Glutamatergic neuron (in vitro differentiated cells): ENCODE data around the gene PHC1. TPM values are rescaled to one million over a fixed set of nuclear protein-coding genes. Genes with fewer than 3 reads are reported as not detected.

Experiments used
- DNase-seq: peaks from one replicate; pipeline ENCODE4 v3.0.0; 2022
- H3K27ac Mint-ChIP-seq: one replicate; pipeline ENCODE4 v1.8.0; 2020; ENCODE audit warnings: mild to moderate bottlenecking, mixed read lengths, inconsistent platforms; ENCODE audit not compliant: unreplicated experiment
- H3K27me3 Mint-ChIP-seq: one replicate; pipeline ENCODE4 v1.8.0; 2020; ENCODE audit warnings: mild to moderate bottlenecking, moderate library complexity, mixed read lengths, inconsistent platforms; ENCODE audit not compliant: unreplicated experiment
- H3K36me3 Mint-ChIP-seq: one replicate; pipeline ENCODE4 v1.8.0; 2020; ENCODE audit warnings: mild to moderate bottlenecking, mixed read lengths, inconsistent platforms; ENCODE audit not compliant: unreplicated experiment
- H3K4me1 Mint-ChIP-seq: one replicate; pipeline ENCODE4 v1.8.0; 2020; ENCODE audit warnings: mild to moderate bottlenecking, low read depth, mixed read lengths, inconsistent platforms; ENCODE audit not compliant: unreplicated experiment
- H3K4me3 Mint-ChIP-seq: one replicate; pipeline ENCODE4 v1.8.0; 2020; ENCODE audit warnings: mild to moderate bottlenecking, mixed read lengths, inconsistent platforms; ENCODE audit not compliant: unreplicated experiment
- H3K9me3 Mint-ChIP-seq: one replicate; pipeline ENCODE4 v1.8.0; 2020; ENCODE audit warnings: mild to moderate bottlenecking, moderate library complexity, mixed read lengths, inconsistent platforms; ENCODE audit not compliant: unreplicated experiment
- CTCF ChIP-seq: fragments of 200-600 bp; sonication (generic); IDR thresholded peaks from one replicate; pipeline ENCODE4 v1.5.0; 2021; ENCODE audit not compliant: partially characterized antibody, unreplicated experiment
- total RNA-seq: library from RNA; stranded (reverse); fragmentation: NEBNext Ultra II Directional; extraction: Animal tissue kit (Norgen Biotek cat#: 25700); gene quantifications from one replicate; pipeline ENCODE4 v1.2.1, GENCODE V29; 2021; ENCODE audit not compliant: unreplicated experiment

PHC1 gene
- total RNA-seq, 1 donor from 2014 or later = 59.8 TPM

DNA sequence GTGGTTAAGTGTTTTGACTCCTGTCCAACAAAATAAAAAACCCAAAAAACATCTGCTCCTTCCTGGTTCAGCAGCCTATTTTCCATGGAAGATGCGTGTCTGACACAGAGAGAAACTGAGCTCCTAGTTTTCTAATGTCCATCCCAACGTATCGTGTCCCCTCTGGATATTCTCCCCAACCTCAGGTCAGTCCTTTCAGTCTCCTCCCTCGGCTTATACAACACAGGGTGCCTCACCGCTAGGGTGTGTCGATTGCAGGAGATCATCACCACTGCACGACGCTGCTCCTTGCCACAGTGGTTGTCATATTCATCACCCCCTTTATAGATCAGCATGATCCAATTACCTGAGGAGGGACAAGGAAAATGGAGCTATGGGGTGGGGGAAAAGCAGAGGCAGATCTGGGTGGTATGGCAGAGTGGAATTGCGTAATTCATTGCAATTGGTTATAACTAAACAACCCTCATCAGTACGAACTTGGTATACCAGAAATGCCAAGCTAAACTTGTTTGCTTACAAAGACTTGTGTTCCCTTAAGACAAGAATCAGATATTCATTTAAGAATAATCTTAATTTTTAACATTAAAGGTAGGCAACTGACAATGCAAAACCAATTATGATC, 29.4 kb downstream of the PHC1 start:
- no peak for DNase-seq
- Mint-ChIP-seq H3K9me3 (no peaks in the 10 kb centered on the region), H3K27me3 (peaks cover 2% of the 10 kb centered on the region), H3K4me1 (peaks cover 4% of the 10 kb centered on the region), H3K27ac (no peak overlapping the region), H3K36me3 (no peaks in the 10 kb centered on the region), H3K4me3 (no peak overlapping the region)
- TF ChIP-seq CTCF = no peak

GRCh38 chr12:8946733-8947132, 32.4 kb downstream of the PHC1 start:
- Mint-ChIP-seq H3K4me3 (no peak overlapping the region), H3K36me3 (no peaks in the 10 kb centered on the region), H3K27ac (no peak overlapping the region), H3K4me1 (peaks cover 7% of the 10 kb centered on the region), H3K27me3 (no peaks in the 10 kb centered on the region), H3K9me3 (peaks cover 4% of the 10 kb centered on the region)
- TF ChIP-seq CTCF = no peak
- no peak for DNase-seq

- Mint-ChIP-seq H3K36me3 (peaks cover under 1% of the 10 kb centered on the region), H3K9me3 (peaks cover 4% of the 10 kb centered on the region), H3K4me1 (peaks cover 7% of the 10 kb centered on the region), H3K27me3 (no peaks in the 10 kb centered on the region), H3K4me3 (no peak overlapping the region), H3K27ac (no peak overlapping the region)
- DNase-seq = no peak
- no peak for TF ChIP-seq CTCF
Measured at GRCh38 chr12:8947737-8948136, 33.4 kb downstream of the PHC1 start.

- Mint-ChIP-seq H3K36me3 (peaks cover 6% of the 10 kb centered on the region), H3K9me3 (peaks cover 6% of the 10 kb centered on the region), H3K4me3 (peak overlapping the region; percentile 100), H3K27ac (peak overlapping the region; percentile 92), H3K4me1 (peaks cover 7% of the 10 kb centered on the region), H3K27me3 (no peaks in the 10 kb centered on the region)
- no peak for DNase-seq
- no peak for TF ChIP-seq CTCF
Measured at GRCh38 chr12:8948701-8949341, 34.5 kb downstream of the PHC1 start.
